Stimulated activated CD8-positive, alpha-beta memory T cell treated with anti-CD3 and anti-CD28 coated beads, Interleukin-15, amount 100 ng/mL, for 48 hours (primary cell): ENCODE results near the gene MOGAT1.

Source experiments
- DNase-seq, 2 donors: peaks; one replicate each; pipeline ENCODE4 v3.0.0-alpha.2; 2020; ENCODE audit warnings: low read depth in 2 of 2

Gene MOGAT1, protein sequence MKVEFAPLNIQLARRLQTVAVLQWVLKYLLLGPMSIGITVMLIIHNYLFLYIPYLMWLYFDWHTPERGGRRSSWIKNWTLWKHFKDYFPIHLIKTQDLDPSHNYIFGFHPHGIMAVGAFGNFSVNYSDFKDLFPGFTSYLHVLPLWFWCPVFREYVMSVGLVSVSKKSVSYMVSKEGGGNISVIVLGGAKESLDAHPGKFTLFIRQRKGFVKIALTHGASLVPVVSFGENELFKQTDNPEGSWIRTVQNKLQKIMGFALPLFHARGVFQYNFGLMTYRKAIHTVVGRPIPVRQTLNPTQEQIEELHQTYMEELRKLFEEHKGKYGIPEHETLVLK

DNA sequence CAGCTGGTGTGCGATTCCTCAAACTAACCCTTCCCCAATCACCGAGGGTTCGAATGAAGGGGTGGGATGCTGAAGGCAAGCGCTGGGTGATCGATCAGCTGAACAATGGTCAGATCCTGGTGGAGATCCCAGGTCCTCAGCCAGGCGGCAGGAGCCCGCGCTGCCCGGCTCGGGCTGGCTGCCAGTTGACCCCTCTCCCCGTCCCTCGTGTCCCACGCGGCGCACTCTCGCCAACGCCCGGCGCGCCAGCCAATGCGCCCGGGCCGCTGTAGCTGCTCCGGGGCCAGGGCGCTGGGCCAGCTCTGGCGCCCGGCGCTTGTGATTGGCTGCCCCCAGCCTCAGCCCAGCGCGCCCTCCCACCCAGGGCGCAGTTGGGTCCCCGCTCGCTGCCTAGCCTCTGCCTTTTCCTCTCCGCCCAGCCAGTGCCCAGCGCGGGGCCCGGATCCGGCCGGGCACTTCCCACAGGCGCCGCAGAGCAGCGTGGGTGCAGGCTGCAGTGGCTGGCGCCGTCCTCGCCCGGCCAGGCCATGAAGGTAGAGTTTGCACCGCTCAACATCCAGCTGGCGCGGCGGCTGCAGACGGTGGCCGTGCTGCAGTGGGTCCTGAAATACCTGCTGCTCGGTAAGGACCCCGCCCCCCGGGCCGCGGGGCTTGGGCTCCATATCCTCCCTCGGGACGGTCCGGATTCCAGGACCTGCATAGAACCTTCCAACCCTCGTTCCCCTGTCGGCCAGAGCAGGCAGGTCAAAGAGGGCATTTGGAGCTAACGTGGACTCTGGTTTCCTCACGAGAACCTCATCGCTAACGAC is at the start of gene MOGAT1:
TSS of gene MOGAT1 (plus strand) at position 400 of the 809 bp plus-strand sequence. CDS start at position 528, 128 bp downstream.
- DNase-seq = no peak

DNA sequence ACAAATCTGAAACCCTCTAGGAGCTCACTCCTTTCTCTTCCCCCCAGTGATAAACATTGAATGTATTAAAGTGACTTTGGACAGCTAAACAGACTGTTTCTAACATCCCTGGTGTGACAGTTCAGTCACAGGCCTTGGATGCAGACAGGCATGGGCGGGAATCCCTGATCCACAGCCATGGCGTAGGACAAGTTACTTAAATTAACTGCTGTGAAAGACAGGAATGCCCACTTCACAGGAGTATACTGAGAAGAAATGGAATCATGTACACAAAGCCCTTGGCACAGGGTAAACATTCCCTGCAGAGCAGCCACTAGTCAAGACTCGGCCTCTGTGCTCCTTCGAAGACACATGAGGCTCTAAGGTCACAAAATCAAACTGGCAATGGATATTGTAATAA is 49.6 kb upstream of the MOGAT1 start:
- no peak for DNase-seq

DNA sequence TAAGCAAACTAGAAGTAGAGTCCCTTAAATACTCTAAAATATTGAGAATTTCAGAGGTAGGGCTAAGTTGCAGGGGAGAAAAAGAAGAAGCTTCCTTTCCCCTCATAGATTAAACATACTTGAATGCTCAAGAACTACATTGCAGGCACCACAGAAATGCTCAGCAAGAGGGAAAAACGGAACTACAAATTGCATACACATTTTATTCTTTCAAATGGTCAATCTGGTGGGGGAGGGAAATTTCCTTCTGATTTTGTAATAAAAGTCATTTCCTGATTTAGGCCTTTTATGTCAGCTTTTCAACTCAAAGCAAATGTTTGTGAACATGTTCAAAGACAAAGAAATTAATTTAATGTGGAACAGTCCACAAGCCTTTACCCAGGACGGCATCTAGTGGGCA is 48.5 kb upstream of the MOGAT1 start:
- no peak for DNase-seq

DNA sequence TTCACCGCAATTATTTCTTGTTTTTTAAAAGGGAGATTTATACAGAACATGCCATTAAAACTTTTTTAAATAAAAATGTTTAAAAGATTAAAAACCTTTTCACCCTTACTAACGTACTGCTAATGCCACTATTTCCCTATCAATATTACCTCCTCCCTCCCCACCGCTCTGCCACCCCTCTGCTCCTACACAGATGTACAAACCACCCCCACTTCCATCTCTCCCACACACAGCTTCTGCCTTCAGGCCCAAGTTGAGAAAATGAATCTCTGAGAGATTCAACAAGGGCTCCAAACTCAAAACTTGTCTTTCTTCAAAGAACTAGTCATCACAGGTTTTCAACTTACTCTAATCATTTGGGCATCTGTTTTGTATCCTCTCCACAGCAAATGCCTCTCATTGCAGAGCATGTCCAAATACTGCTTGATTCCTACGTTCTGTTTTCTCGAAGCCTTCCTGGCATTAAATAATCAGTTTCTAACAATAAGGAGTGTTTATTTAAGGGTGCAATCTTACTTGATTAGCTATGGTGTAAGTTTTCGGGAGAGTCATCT is 47.6 kb upstream of the MOGAT1 start:
- no peak for DNase-seq

DNA sequence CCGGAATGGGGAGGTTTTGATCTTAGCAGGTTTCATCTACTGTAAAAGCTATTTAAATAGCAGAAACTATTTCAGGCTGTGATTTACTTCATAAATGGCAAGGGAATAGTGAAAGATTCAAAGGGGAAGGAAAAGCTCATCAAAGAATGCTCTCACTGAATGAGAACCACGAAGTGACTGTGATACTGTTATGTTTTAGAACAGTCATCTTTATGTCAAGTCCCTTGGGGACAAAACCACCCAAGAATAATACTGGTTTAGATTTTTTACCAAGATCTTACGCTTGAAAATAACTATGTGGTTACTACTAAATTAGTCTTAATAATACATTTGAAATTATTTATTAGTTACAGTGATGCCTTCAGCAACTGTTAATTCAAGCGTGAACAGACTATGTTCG is 43.7 kb upstream of the MOGAT1 start:
- no peak for DNase-seq

DNA sequence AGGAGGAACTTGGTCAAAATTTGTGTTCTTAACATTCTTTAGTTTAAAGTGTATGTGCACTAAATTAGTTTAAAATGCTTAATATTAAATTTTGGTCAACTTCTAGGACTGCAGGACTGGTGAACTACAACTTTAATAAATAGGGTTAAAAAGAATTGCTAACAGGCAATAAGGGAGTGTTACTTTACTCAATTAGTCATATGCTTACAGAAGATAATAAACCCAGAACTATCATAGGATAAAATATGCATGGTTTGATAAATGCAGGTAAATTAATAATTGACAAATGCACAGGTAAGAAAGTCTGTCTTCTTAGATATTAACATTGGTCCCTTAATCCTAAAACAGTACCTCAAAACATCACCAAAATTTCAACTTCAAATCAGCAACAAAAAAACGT is 36.2 kb upstream of the MOGAT1 start:
- DNase-seq = no peak

DNA sequence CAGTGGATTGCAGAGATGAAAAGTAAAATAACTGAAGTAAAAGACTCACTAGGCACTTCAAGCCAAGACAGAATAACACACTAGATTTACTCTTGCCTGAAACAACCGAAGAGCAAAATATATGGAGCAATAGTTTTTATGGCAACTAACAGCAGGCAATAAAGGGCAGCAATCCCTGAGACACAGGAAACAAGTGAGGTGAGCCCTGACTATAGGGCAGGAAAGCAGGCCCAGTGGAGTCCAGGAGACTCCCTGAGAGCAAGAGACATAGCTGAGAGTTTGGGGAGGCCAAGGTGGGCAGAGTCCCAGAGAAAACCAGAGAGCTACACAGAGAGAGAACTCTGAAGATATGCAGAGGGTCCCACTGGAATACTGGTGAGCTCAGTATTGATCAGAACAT is 34.4 kb upstream of the MOGAT1 start:
- DNase-seq = no peak

DNA sequence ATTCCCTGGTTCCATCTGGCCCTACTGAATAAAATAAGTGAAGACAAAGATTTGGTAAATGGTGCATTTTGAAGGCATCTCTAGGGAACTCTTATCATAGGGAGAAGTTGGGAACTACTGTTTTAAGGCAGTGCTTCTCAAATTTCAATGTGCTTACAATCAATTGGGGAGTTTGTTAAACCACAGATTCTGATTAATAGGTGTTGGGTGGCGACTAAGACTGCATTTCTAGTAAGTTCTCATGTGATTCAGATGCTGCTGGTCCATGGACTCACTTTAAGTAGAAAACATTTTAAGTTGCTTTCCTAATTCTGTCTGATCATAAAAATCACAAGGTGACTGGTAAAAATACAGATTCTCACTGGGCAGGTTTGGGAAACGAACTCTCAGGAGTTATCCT is 30.1 kb upstream of the MOGAT1 start:
- DNase-seq = no peak

DNA sequence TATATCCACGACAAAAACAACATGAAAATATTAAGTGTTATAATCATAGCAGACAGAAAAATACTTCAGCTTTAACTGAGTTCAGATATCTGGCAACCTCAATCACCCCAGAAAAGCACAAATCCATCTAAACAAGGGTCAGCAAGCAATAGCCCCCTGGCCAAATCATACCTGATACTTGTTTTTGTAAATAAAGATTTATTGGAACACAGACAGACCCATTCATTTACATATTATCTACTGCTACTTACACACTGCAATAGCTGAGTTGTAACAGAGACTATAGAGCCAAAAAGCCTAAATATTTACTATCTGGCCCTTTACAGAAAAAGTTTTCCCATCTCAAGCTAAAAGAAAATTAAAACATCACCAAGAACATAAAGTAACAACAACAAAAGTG is 28.3 kb upstream of the MOGAT1 start:
- no peak for DNase-seq

DNA sequence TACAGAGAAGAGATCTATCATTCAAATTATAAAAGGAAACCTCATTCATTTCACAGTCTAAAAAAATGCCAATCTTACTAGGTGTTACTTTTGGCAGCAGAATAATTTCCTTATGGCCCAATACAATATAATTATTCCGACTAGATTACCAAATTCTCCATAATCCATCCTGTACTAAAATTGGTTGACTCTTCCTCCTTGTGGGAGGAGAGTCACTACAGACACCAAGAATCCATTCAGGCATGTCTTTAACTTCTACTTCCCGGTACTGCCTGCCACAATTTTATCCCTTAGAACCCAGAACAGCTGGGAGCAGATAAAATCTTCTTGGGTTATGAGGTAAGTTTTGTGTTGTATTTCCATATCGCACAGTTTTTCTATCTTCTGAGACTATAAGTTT is 25.4 kb upstream of the MOGAT1 start:
- no peak for DNase-seq

DNA sequence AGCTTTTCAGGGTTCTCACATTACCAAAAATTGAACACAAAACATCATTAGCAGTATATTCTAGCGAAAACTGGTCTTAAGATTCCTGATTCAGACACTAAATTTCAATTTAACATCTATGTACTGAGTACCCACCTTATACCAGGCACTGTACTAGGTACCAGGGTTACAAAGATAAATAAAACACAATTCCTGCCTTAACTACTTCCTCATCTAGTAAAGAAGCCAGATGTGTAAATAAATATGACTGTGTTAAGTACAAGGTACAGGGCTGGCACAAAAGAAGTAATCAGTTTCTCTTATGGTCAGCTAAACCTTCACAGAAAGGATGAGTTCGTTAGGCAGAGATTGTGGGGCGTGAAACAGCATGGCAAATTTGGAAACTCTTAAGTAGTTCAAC is 21.7 kb upstream of the MOGAT1 start:
- no peak for DNase-seq

DNA sequence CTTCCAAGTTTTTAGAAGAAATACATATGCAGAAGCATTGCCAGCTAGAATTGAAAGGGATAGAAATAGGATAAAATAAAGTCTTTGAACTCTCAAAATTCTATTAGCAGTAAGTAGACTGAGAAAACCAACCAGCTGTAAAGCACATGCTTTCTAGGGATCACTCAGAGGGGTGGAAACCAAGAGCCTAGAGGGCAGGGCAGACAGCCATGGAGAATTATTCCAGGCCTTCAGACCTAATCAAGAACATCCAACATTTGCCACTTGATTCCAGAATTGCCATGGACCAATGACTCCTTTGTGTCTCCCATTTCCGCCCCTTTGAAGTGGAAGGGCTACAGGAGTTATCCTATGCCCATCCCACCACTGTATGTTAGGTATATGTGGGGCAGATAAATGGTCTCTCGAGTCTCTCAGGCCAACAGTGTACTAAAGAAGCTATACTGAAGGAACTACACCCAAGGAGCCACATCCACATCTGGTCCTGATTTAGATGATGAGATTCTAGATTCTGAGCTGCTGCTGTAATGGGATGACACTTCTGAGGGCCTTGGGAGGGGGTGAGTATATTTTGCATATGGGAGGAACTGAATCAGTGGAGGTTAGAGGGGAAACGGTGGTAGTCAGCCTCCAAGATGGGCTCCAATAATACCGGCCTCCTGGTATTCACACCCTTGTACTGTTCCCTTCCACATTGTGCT is 19.6 kb upstream of the MOGAT1 start:
- no peak for DNase-seq

DNA sequence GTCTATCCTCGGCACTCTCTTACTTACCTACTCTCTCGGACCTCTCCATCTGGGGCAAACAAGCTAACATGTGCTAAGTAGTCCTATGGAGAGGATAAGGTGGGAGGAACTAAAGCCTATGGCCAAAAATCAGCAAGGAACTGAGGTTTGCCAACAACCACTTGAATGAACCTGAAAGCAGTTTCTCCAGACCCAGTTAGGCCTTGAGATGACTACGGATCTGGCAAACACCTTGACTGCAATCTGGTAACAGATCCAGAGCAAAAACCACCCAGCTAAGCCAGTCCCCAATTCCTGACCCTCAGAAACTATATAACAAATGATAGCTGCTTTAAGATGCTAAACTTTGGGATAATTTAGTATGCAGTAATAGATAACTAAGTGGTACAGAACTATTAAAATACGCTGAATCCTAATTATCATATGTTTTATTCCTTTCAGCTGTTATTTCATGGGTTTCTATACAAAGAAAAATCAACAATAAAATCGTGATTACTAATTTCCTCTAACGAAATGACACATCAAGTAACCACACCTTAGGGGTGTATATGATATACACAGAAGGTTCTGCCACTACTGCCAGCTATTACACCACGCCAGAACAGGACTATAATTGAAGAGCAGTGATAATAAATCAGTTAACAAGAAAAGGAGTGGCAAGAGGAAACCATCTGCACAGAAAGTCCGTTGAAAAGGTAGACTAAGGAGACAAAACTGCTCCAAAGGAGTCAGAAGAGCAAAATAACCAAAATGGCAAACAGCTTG is 18.8 kb upstream of the MOGAT1 start:
- DNase-seq = no peak

DNA sequence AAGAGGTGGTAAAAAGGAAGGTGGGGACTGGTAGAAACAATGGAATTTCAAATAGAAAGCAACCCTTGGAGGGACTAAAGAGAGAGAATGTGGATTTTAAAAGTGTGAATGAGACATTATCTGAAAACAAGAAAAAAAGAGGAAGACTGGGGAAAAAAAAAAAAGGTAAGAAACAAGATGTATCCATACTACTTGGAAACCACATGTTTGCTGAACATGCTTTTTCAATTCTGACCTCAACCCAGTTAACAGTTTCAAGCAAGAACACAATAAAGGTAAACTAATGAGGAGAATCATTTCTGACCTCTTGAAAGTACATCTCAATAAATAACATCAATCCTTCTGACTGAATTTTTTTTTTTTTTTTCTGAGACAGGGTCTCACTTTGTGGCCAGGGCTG is 18.2 kb upstream of the MOGAT1 start:
- DNase-seq = no peak

DNA sequence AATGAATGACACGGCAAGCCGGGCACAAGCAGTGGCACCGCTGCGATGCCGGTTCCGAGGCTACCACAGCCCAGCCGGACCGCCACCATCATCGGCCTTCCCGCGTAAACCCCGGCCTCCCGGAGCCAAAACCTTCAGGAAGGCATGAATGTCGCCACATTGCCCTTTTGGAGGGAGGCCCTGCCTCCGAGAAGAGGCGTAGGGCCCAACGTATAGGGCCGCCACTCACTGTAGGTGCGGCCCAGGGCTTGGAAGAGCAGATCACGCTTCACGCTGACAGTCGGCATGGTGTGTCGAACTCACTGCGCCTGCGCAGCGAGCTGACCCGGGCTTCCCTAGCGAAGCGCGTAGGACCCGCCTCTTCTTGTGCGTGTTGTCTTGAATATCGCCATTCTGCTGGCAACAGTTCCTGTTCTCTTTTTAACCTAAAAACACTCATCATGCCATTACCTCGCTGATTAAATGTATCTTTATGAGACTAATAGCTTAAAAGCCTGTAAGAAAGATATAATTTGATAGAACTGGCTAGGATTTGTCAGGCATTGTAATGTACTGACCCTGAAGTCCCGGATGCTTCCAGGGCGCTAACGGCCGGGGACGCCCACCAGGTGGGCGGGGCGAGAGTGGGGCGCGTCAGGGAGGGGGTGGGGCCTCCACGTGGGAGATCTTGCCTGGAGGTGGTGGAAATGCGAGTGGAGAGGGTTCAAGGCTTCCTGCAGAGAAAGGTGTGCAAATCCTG is 15.5 kb upstream of the MOGAT1 start, which contains the start of gene FARSB:
TSS of gene FARSB (minus strand) at position 306 of the 739 bp plus-strand sequence. CDS start at position 287, 19 bp downstream.
- DNase-seq = peak; percentile 83 to 90

DNA sequence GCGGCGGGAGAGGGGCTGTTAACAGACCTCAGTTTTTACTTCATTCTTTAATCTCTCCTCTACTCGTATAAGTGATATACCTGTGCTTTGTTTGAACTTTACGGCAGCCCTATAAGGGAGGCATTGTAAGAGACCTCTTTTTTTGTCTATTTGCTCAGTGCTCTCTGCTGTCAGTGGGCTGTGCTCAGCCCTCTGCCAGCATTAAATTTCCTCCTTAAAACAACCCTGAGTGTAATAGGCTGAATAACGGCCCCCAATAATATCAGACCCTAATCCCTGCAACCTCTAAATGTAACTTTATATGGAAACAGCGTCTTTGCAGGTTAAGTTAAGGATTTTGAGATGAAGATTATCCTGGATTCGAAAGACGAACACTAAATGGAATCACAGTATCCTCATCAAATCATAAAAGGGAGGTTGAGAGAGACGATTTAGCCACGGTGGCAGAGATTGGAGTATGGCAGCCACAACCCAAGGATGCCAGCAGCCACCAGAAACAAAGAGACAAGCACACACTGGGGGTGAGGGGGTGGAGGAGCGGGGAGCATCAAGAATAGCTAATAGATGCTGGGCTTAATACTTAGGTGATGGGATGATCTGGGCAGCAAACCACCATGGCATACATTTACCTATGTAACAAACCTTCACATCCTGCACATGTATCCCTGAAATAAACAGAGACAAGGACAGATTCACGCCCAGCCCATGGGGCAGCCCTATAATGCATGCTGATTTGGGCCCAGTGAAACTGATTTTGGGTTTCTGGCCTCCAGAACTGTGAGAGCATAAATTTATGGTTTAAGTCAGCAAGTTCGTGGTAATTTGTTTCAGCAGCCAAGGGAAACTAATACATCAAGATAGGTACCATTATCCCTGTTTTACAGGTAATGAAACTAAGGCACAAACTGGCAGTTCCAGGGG is 14.7 kb upstream of the MOGAT1 start:
- no peak for DNase-seq

DNA sequence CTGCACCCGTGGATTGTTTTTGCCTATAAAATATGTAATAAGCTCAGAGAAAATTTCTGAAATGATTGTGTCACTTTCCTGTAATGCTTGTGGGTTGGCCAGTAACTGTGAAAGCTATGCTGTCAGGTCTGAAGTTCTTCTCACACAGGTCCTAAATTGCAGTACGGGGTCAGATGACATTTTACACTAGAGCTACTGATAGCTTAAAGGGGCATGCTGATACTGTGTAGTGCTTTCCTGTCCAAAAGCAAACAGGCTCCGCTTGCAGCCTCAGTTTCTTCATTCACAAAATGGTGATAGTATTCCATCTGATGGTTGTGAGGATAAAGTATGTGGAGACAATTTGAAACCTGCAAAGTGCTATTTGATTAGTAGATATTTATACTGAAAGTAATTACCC is 8.0 kb upstream of the MOGAT1 start:
- no peak for DNase-seq

DNA sequence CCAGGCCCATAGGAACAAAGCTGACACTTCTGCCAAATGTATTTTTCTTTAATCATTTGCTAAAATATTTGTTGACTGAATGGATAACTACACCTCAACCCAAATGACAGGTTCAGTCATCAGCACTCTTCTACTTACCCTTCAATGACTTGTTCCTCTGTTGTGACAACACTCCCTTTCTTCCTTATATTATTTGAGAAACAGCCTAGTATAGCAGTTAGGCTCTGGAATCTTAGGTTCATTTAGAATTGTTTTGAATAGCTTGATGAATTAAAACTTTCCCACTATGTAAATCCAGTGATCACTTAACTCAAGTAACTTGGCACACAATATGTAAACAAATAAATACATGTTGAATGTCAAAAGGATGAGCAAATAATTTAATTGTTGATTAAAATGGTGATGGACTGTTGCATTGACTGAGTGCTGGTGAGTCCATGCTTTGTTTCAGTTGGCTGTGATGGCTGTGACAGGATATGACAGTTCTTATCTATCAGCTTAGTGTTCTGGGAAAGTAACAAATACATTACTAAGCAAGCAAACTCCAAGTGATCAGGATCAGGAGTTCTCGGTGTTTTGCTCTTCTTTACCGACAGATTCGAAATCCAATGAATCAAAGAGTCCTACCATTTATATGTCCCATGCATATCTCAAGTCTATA is 2.8 kb upstream of the MOGAT1 start:
- DNase-seq = no peak

DNA sequence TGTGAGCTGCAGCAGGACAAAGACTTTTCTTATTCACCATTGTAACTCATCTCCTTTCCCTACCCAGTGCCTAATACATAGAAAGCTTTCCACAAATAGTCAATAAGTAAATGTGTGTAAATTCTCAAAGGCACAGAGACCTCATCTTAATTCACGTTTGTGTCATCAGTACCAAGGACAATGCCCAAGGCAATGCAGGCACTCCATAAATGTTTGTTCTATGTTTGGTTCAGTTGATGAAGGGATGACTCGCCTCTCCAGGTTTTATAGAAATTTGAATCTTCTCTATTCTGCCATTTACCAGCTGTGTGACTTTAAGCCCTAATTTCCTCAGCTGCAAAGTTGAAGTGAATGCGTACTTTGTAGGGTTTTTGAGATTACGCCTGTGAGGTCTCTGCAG is 2.1 kb upstream of the MOGAT1 start:
- DNase-seq = no peak
